B cell (primary cell): ENCODE results near the gene ZC3H18. TPM values are rescaled to one million over a fixed set of nuclear protein-coding genes. Genes with fewer than 3 reads are reported as not detected.

ENCODE experiments used
- ATAC-seq: fragments of 200-7000 bp; cut with Tn5 transposase; one replicate; pipeline ENCODE4 v1.10.0; 2021; ENCODE audit warnings: low read depth, mild to moderate bottlenecking, moderate number of reproducible peaks, moderate library complexity
- CTCF ChIA-PET: fragments of 350-600 bp; sonication (Branson Sonifier 250); formaldehyde crosslinking; loops from one replicate; lab custom pipeline; 2021; ENCODE audit warnings: antibody characterized with exemption, inconsistent platforms; lab: Charles Lee
- POLR2A ChIA-PET: fragments of 350-600 bp; sonication (Branson Sonifier 250); formaldehyde crosslinking; loops from one replicate; lab custom pipeline; 2021; ENCODE audit warnings: antibody characterized with exemption; lab: Charles Lee
- DNase-seq: peaks from one replicate; pipeline ENCODE4 v3.0.0; 2013
- H2AFZ ChIP-seq: 2 replicates; pipeline ENCODE4 v1.6.1; 2012; ENCODE audit warnings: mild to moderate bottlenecking, low read depth, low read length; ENCODE audit not compliant: insufficient read depth, poor library complexity, severe bottlenecking
- H3K27ac ChIP-seq, 2 donors: 1 replicate in 1 of 2; 2 replicates in 1 of 2; pipeline ENCODE4 v1.5.1; 2012 to 2013; ENCODE audit warnings: low read length in 2 of 2, mild to moderate bottlenecking in 2 of 2, moderate library complexity in 1 of 2
- H3K27me3 ChIP-seq, 4 experiments: fragments of 200-600 bp in 1 of 4; sonication (generic) in 1 of 4; replicated peaks in 1 of 4; 1 replicate in 2 of 4; 2 replicates in 2 of 4; pipeline versions ENCODE4 v1.6.1 to v1.7.0; 2013 to 2016; ENCODE audit warnings: low read length in 3 of 4, mild to moderate bottlenecking in 2 of 4, mixed read lengths in 1 of 4, moderate library complexity in 1 of 4; ENCODE audit not compliant: insufficient read depth in 4 of 4, control insufficient read depth in 3 of 4; ENCODE audit errors: control extremely low read depth in 1 of 4
- H3K36me3 ChIP-seq, 2 experiments: replicated peaks in 1 of 2; 1 replicate in 1 of 2; 2 replicates in 1 of 2; pipeline versions ENCODE4 v1.6.1 to v1.7.1; 2013; ENCODE audit warnings: low read length in 1 of 2; ENCODE audit not compliant: insufficient read depth in 2 of 2, control insufficient read depth in 1 of 2; ENCODE audit errors: control extremely low read depth in 1 of 2, extremely low read depth in 1 of 2
- H3K4me1 ChIP-seq, 2 donors: fragments of 200-600 bp in 1 of 2; sonication (generic) in 1 of 2; 1 replicate in 1 of 2; 2 replicates in 1 of 2; pipeline versions ENCODE4 v1.5.1 to v1.6.1; 2013 to 2017; ENCODE audit warnings: low read length in 2 of 2; ENCODE audit not compliant: control insufficient read depth in 2 of 2, insufficient read depth in 2 of 2
- H3K4me2 ChIP-seq: replicated peaks from 2 replicates; pipeline ENCODE3; 2012; ENCODE audit warnings: mild to moderate bottlenecking, low read depth, low read length; ENCODE audit not compliant: poor library complexity, severe bottlenecking
- H3K4me3 ChIP-seq, 5 experiments: fragments of 200-600 bp in 1 of 5; sonication (generic) in 1 of 5; 1 replicate in 3 of 5; 2 replicates in 2 of 5; pipeline versions ENCODE4 v1.5.1 to v1.7.0; 2011 to 2016; ENCODE audit warnings: low read length in 4 of 5, mild to moderate bottlenecking in 4 of 5, low read depth in 2 of 5, control low read depth in 1 of 5, moderate library complexity in 1 of 5; ENCODE audit not compliant: insufficient read depth in 1 of 5; ENCODE audit errors: control extremely low read depth in 1 of 5, extremely low read depth in 1 of 5
- H3K79me2 ChIP-seq: fragments of 200-600 bp; sonication (generic); one replicate; pipeline ENCODE4 v1.6.0; 2016; ENCODE audit warnings: low read length; ENCODE audit not compliant: control insufficient read depth, insufficient read depth
- H3K9ac ChIP-seq: fragments of 200-600 bp; sonication (generic); 2 replicates; pipeline ENCODE4 v1.6.1; 2017; ENCODE audit warnings: mild to moderate bottlenecking, low read length, moderate library complexity
- H3K9me3 ChIP-seq, 3 donors: one replicate each; pipeline versions ENCODE4 v1.6.1 to v1.7.1; 2013; ENCODE audit warnings: low read length in 2 of 3; ENCODE audit not compliant: control insufficient read depth in 2 of 3, insufficient read depth in 1 of 3; ENCODE audit errors: control extremely low read depth in 1 of 3
- H4K20me1 ChIP-seq: 2 replicates; pipeline ENCODE4 v1.6.0; 2012; ENCODE audit warnings: mild to moderate bottlenecking, low read length; ENCODE audit not compliant: insufficient read depth, control insufficient read depth, poor library complexity, severe bottlenecking
- H3K27ac Mint-ChIP-seq: one replicate; pipeline ENCODE4 v1.8.0; 2021; ENCODE audit warnings: mixed read lengths
- H3K27me3 Mint-ChIP-seq: one replicate; pipeline ENCODE4 v1.8.0; 2021; ENCODE audit warnings: mixed read lengths
- H3K4me1 Mint-ChIP-seq: one replicate; pipeline ENCODE4 v1.8.0; 2021; ENCODE audit warnings: mixed read lengths
- H3K4me3 Mint-ChIP-seq: one replicate; pipeline ENCODE4 v1.8.0; 2021; ENCODE audit warnings: mixed read lengths
- H3K9me3 Mint-ChIP-seq: one replicate; pipeline ENCODE4 v1.8.0; 2022; ENCODE audit warnings: mixed read lengths; ENCODE audit not compliant: insufficient read depth
- CTCF ChIP-seq: fragments of 200-600 bp; IDR thresholded peaks from one replicate; pipeline ENCODE4 v1.8.0; 2022; ENCODE audit warnings: antibody characterized with exemption, mild to moderate bottlenecking
- EZH2 ChIP-seq: IDR thresholded peaks from 2 replicates; pipeline ENCODE4 v1.6.1; 2012; ENCODE audit warnings: borderline replicate concordance, low read depth, mild to moderate bottlenecking, moderate library complexity, low read length; ENCODE audit not compliant: insufficient read depth, poor library complexity, severe bottlenecking
- WGBS: methylation state at CpG from one replicate; pipeline ENCODE4 v1.1.5; 2013; ENCODE audit warnings: missing lambda C conversion rate; ENCODE audit not compliant: insufficient coverage; 5-methylcytosine and 5-hydroxymethylcytosine counted together
- intact Hi-C: fragments of 100-400 bp; cut with micrococcal nuclease; formaldehyde crosslinking; loops from one replicate; pipeline ENCODE4 v1.10.0; 2022
- polyA plus RNA-seq: library from polyadenylated mRNA; depleted of rRNA; stranded (reverse); fragments of >200 nt; gene quantifications from 2 replicates; pipeline ENCODE4 v1.2.3, GENCODE V29; 2012
- total RNA-seq, 2 donors: library from RNA; stranded (reverse); fragments of 120-200 nt in 1 of 2; gene quantifications; 1 replicate in 1 of 2; 2 replicates in 1 of 2; pipeline versions ENCODE4 v1.2.3 to v1.2.4, GENCODE V29; 2013 to 2022

The ZC3H18 gene
- total and polyA plus RNA-seq, 2 donors (not counting 1 experiment from before 2014, with no cell fraction given), result 40.4 to 74.2 TPM

DNA sequence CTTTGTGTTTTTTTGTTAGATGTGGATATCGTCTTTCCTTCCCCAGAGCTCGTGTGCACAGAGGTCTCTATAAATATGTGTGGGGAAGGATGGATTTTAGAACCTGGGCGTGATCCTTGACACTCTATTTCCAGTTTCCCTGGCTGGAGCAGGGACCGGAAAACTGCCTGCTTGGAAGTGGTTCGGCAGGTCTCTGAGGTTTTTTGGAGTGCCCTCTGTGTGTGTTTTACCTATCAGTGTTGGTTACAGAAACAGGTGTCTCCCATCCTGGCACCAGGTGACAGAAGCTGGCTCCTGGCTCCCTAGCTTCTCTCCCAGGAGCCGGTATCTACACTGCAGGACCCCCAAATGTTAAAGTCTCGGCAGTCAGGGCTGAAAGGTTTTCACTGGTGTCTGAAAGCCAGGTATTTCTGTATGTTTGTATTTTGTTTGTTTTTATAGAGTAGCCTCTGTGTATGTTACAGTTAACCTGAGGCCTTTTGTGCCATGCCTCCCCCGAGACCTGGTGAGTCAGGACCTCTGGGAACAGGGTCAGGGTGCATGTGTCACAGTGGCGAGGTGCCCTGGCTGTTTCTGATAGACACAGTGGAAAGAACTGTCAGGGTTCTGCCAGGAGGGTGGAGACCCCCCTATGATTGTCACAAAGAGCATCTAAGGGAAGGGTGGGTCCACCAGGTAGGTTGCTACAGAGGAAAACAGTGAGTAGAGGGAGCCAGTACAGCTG, 31.3 kb downstream of the ZC3H18 start:
- Histone ChIP-seq H3K4me1 (no peaks in the 10 kb centered on the region), H3K4me3 (no peak overlapping the region), H3K4me2 (no peak overlapping the region), H3K36me3 (peaks cover 0 to 53% of the 10 kb centered on the region in 2 experiments), H4K20me1 (peaks cover 54% of the 10 kb centered on the region), H3K9ac (no peak overlapping the region), H3K27me3 (no peaks in the 10 kb centered on the region), H2AFZ (no peak overlapping the region), H3K27ac (no peak overlapping the region), H3K9me3 (no peaks in the 10 kb centered on the region), H3K79me2 (peaks cover 68% of the 10 kb centered on the region)
- Mint-ChIP-seq H3K27me3 (no peaks in the 10 kb centered on the region), H3K4me1 (peaks cover 2% of the 10 kb centered on the region), H3K27ac (no peak overlapping the region), H3K9me3 (no peaks in the 10 kb centered on the region), H3K4me3 (no peak overlapping the region)
- no peak for DNase-seq
- ATAC-seq, result no peak
- ChIA-PET CTCF (no interaction called here), POLR2A (no interaction called here)
- intact Hi-C loops, result no loop called here
- whole genome bisulfite sequencing, result 94% methylated on average over 9 of the region's 9 CpGs
- TF ChIP-seq EZH2 (no peak), CTCF (no peak)

- H3K4me1 Mint-ChIP-seq, result peaks cover 2% of the 10 kb centered on the region
- H3K4me2 ChIP-seq, result no peak overlapping the region
- no peaks in the 10 kb centered on the region for H3K9me3 ChIP-seq
- intact Hi-C loops, result no loop called here
- DNase-seq (no peak), ATAC-seq (no peak)
- no peak overlapping the region for H3K27ac ChIP-seq
- peaks cover 62% of the 10 kb centered on the region for H3K79me2 ChIP-seq
- peaks cover 50% of the 10 kb centered on the region for H4K20me1 ChIP-seq
- TF ChIP-seq EZH2, result no peak
- no peak for TF ChIP-seq CTCF
- no peak overlapping the region for H3K9ac ChIP-seq
- POLR2A ChIA-PET, result no interaction called here
- CTCF ChIA-PET, result no interaction called here
- no peak overlapping the region for H3K27ac Mint-ChIP-seq
- no peak overlapping the region for H2AFZ ChIP-seq
- WGBS, result 91% methylated on average over 7 of the region's 7 CpGs
- no peaks in the 10 kb centered on the region for H3K4me1 ChIP-seq
- no peak overlapping the region for H3K4me3 Mint-ChIP-seq
- no peaks in the 10 kb centered on the region for H3K27me3 Mint-ChIP-seq
- H3K36me3 ChIP-seq, result peaks cover 0 to 59% of the 10 kb centered on the region in 2 experiments
- no peaks in the 10 kb centered on the region for H3K27me3 ChIP-seq
- no peaks in the 10 kb centered on the region for H3K9me3 Mint-ChIP-seq
- no peak overlapping the region for H3K4me3 ChIP-seq
Measured at GRCh38 chr16:88602091-88602490, 31.9 kb downstream of the ZC3H18 start.
